Rectal smooth muscle tissue (tissue), 1 donor: ENCODE results near the gene PIBF1.

Experiments used
- H3K27ac ChIP-seq: one replicate; pipeline ENCODE4 v1.7.0; 2013; ENCODE audit warnings: low read depth, low read length, inconsistent platforms
- H3K27me3 ChIP-seq: one replicate; pipeline ENCODE4 v1.7.0; 2013; ENCODE audit warnings: low read length; ENCODE audit not compliant: control insufficient read depth, insufficient read depth
- H3K36me3 ChIP-seq: one replicate; pipeline ENCODE4 v1.7.0; 2013; ENCODE audit warnings: low read length; ENCODE audit not compliant: control insufficient read depth, insufficient read depth
- H3K4me1 ChIP-seq: one replicate; pipeline ENCODE4 v1.7.0; 2013; ENCODE audit warnings: low read length; ENCODE audit not compliant: control insufficient read depth, insufficient read depth
- H3K4me3 ChIP-seq: one replicate; pipeline ENCODE4 v1.7.0; 2013; ENCODE audit warnings: low read length
- H3K9ac ChIP-seq: one replicate; pipeline ENCODE4 v1.7.0; 2013; ENCODE audit warnings: low read length

The PIBF1 gene

GRCh38 chr13:72953391-72953965 is 171.5 kb downstream of the PIBF1 start:
- H3K27me3 ChIP-seq = no peaks in the 10 kb centered on the region
- peaks cover 2% of the 10 kb centered on the region for H3K36me3 ChIP-seq
- no peak overlapping the region for H3K27ac ChIP-seq
- H3K4me1 ChIP-seq = no peaks in the 10 kb centered on the region
- H3K4me3 ChIP-seq = no peak overlapping the region
- H3K9ac ChIP-seq = no peak overlapping the region

- Histone ChIP-seq H3K36me3 (no peaks in the 10 kb centered on the region), H3K9ac (no peak overlapping the region), H3K4me3 (no peak overlapping the region), H3K27ac (no peak overlapping the region), H3K4me1 (no peaks in the 10 kb centered on the region), H3K27me3 (no peaks in the 10 kb centered on the region)
Observed at GRCh38 chr13:72959643-72960042, 177.7 kb downstream of the PIBF1 start.

GRCh38 chr13:72960114-72960513 is 178.2 kb downstream of the PIBF1 start:
- H3K27ac ChIP-seq = no peak overlapping the region
- H3K9ac ChIP-seq = no peak overlapping the region
- no peaks in the 10 kb centered on the region for H3K36me3 ChIP-seq
- no peaks in the 10 kb centered on the region for H3K27me3 ChIP-seq
- H3K4me3 ChIP-seq = no peak overlapping the region
- H3K4me1 ChIP-seq = no peaks in the 10 kb centered on the region

- no peaks in the 10 kb centered on the region for H3K36me3 ChIP-seq
Observed at GRCh38 chr13:72960541-72960940, 178.6 kb downstream of the PIBF1 start.

GRCh38 chr13:72963762-72964161 is 181.8 kb downstream of the PIBF1 start:
- Histone ChIP-seq H3K4me3 (no peak overlapping the region), H3K9ac (no peak overlapping the region), H3K27ac (no peak overlapping the region), H3K36me3 (no peaks in the 10 kb centered on the region), H3K27me3 (no peaks in the 10 kb centered on the region), H3K4me1 (no peaks in the 10 kb centered on the region)

More at GRCh38 chr13:72960541-72960940, 178.6 kb downstream of the PIBF1 start:
- H3K27ac ChIP-seq = no peak overlapping the region
- H3K4me1 ChIP-seq = no peaks in the 10 kb centered on the region
- no peaks in the 10 kb centered on the region for H3K27me3 ChIP-seq
- no peak overlapping the region for H3K9ac ChIP-seq
- H3K4me3 ChIP-seq = no peak overlapping the region

- Histone ChIP-seq H3K27me3 (no peaks in the 10 kb centered on the region), H3K27ac (no peak overlapping the region), H3K9ac (no peak overlapping the region), H3K4me1 (no peaks in the 10 kb centered on the region), H3K4me3 (no peak overlapping the region), H3K36me3 (peaks cover under 1% of the 10 kb centered on the region)
Observed at GRCh38 chr13:72970301-72970880, 188.5 kb downstream of the PIBF1 start.

- peaks cover 2% of the 10 kb centered on the region for H3K36me3 ChIP-seq
- no peak overlapping the region for H3K4me3 ChIP-seq
- no peak overlapping the region for H3K27ac ChIP-seq
- no peaks in the 10 kb centered on the region for H3K4me1 ChIP-seq
- no peaks in the 10 kb centered on the region for H3K27me3 ChIP-seq
- H3K9ac ChIP-seq = no peak overlapping the region
Observed at GRCh38 chr13:72970956-72971355, 189.0 kb downstream of the PIBF1 start.

- no peak overlapping the region for H3K4me3 ChIP-seq
Observed at GRCh38 chr13:72973234-72973633, 191.3 kb downstream of the PIBF1 start.

GRCh38 chr13:72983085-72983768 is 201.3 kb downstream of the PIBF1 start:
- no peaks in the 10 kb centered on the region for H3K36me3 ChIP-seq
- no peak overlapping the region for H3K27ac ChIP-seq
- no peak overlapping the region for H3K4me3 ChIP-seq
- no peak overlapping the region for H3K9ac ChIP-seq
- no peaks in the 10 kb centered on the region for H3K27me3 ChIP-seq
- H3K4me1 ChIP-seq = no peaks in the 10 kb centered on the region

More at GRCh38 chr13:72973234-72973633, 191.3 kb downstream of the PIBF1 start:
- H3K9ac ChIP-seq = no peak overlapping the region
- H3K36me3 ChIP-seq = peaks cover 2% of the 10 kb centered on the region
- no peak overlapping the region for H3K27ac ChIP-seq
- no peaks in the 10 kb centered on the region for H3K27me3 ChIP-seq
- H3K4me1 ChIP-seq = no peaks in the 10 kb centered on the region

GRCh38 chr13:72985610-72986009 is 203.7 kb downstream of the PIBF1 start:
- Histone ChIP-seq H3K4me1 (no peaks in the 10 kb centered on the region), H3K9ac (no peak overlapping the region), H3K27ac (no peak overlapping the region), H3K36me3 (no peaks in the 10 kb centered on the region), H3K27me3 (no peaks in the 10 kb centered on the region), H3K4me3 (no peak overlapping the region)

GRCh38 chr13:72986197-72986596 is 204.3 kb downstream of the PIBF1 start:
- Histone ChIP-seq H3K4me1 (no peaks in the 10 kb centered on the region), H3K27ac (no peak overlapping the region)

GRCh38 chr13:72990953-72991352 is 209.0 kb downstream of the PIBF1 start:
- H3K4me1 ChIP-seq = no peaks in the 10 kb centered on the region
- no peaks in the 10 kb centered on the region for H3K36me3 ChIP-seq
- no peak overlapping the region for H3K9ac ChIP-seq
- no peaks in the 10 kb centered on the region for H3K27me3 ChIP-seq
- H3K4me3 ChIP-seq = no peak overlapping the region
- no peak overlapping the region for H3K27ac ChIP-seq

More at GRCh38 chr13:72986197-72986596, 204.3 kb downstream of the PIBF1 start:
- H3K36me3 ChIP-seq = no peaks in the 10 kb centered on the region
- no peak overlapping the region for H3K4me3 ChIP-seq
- H3K9ac ChIP-seq = no peak overlapping the region
- H3K27me3 ChIP-seq = no peaks in the 10 kb centered on the region

GRCh38 chr13:72998012-72998411 is 216.1 kb downstream of the PIBF1 start:
- Histone ChIP-seq H3K4me1 (no peaks in the 10 kb centered on the region), H3K27ac (no peak overlapping the region), H3K9ac (no peak overlapping the region), H3K4me3 (no peak overlapping the region), H3K36me3 (no peaks in the 10 kb centered on the region), H3K27me3 (no peaks in the 10 kb centered on the region)
